CD14-positive monocyte (primary cell): ENCODE measurements around the gene NHS. TPM values are rescaled to one million over a fixed set of nuclear protein-coding genes. Genes with fewer than 3 reads are reported as not detected.

Source experiments
- DNase-seq, 3 donors: peaks; one replicate each; pipeline ENCODE4 v3.0.0-alpha.2; 2011 to 2022
- H2AFZ ChIP-seq: 2 replicates; pipeline ENCODE4 v1.6.0; 2012; ENCODE audit warnings: mild to moderate bottlenecking, low read depth, low read length, inconsistent platforms; ENCODE audit not compliant: insufficient read depth, poor library complexity, severe bottlenecking
- H3K27ac ChIP-seq, 2 donors: 1 replicate in 1 of 2; 2 replicates in 1 of 2; pipeline ENCODE4 v1.5.1; 2012 to 2013; ENCODE audit warnings: low read length in 2 of 2, control low read depth in 1 of 2, inconsistent platforms in 1 of 2, low read depth in 1 of 2, mild to moderate bottlenecking in 1 of 2
- H3K27me3 ChIP-seq, 2 donors: one replicate each; pipeline versions ENCODE4 v1.6.0 to v1.6.1; 2011 to 2013; ENCODE audit warnings: low read length in 2 of 2; ENCODE audit not compliant: control insufficient read depth in 2 of 2, insufficient read depth in 2 of 2
- H3K36me3 ChIP-seq, 2 donors: replicated peaks in 1 of 2; 1 replicate in 1 of 2; 2 replicates in 1 of 2; pipeline versions ENCODE4 v1.5.1 to v1.6.1; 2012 to 2013; ENCODE audit warnings: low read length in 2 of 2, control low read depth in 1 of 2, inconsistent platforms in 1 of 2, mild to moderate bottlenecking in 1 of 2; ENCODE audit not compliant: insufficient read depth in 2 of 2, control insufficient read depth in 1 of 2
- H3K4me1 ChIP-seq, 2 donors: 1 replicate in 1 of 2; 2 replicates in 1 of 2; pipeline versions ENCODE4 v1.5.1 to v1.6.1; 2012 to 2013; ENCODE audit warnings: low read length in 2 of 2, control low read depth in 1 of 2, inconsistent platforms in 1 of 2, mild to moderate bottlenecking in 1 of 2, moderate library complexity in 1 of 2; ENCODE audit not compliant: insufficient read depth in 2 of 2, control insufficient read depth in 1 of 2
- H3K4me2 ChIP-seq: replicated peaks from 2 replicates; pipeline ENCODE3; 2012; ENCODE audit warnings: low read length, moderate library complexity, mild to moderate bottlenecking; ENCODE audit not compliant: poor library complexity, severe bottlenecking; ENCODE audit errors: extremely low read depth
- H3K4me3 ChIP-seq, 3 experiments: fragments of 200-600 bp in 1 of 3; sonication (generic) in 1 of 3; replicated peaks in 1 of 3; 1 replicate in 2 of 3; 2 replicates in 1 of 3; pipeline ENCODE4 v1.5.1; 2011 to 2013; ENCODE audit warnings: low read length in 3 of 3, mild to moderate bottlenecking in 3 of 3, control low read depth in 2 of 3, low read depth in 2 of 3, inconsistent platforms in 1 of 3, moderate library complexity in 1 of 3
- H3K79me2 ChIP-seq: 2 replicates; pipeline ENCODE4 v1.6.0; 2012; ENCODE audit warnings: mild to moderate bottlenecking, control low read depth, inconsistent platforms, low read length, moderate library complexity; ENCODE audit not compliant: insufficient read depth
- H3K9ac ChIP-seq: 2 replicates; pipeline ENCODE4 v1.6.0; 2017; ENCODE audit warnings: low read length, mild to moderate bottlenecking; ENCODE audit not compliant: insufficient read depth, poor library complexity, severe bottlenecking
- H3K9me3 ChIP-seq, 2 donors: replicated peaks in 1 of 2; 1 replicate in 1 of 2; 2 replicates in 1 of 2; pipeline versions ENCODE4 v1.5.1 to v1.6.1; 2012 to 2013; ENCODE audit warnings: low read length in 2 of 2, control low read depth in 1 of 2; ENCODE audit not compliant: control insufficient read depth in 1 of 2, insufficient read depth in 1 of 2
- H4K20me1 ChIP-seq: 2 replicates; pipeline ENCODE4 v1.6.0; 2012; ENCODE audit warnings: mild to moderate bottlenecking, low read length, control low read depth, moderate library complexity; ENCODE audit not compliant: insufficient read depth
- H3K27ac Mint-ChIP-seq, 7 donors: one replicate each; pipeline ENCODE4 v1.8.0; 2020; ENCODE audit warnings: mild to moderate bottlenecking in 7 of 7, mixed read lengths in 7 of 7, moderate library complexity in 6 of 7, inconsistent platforms in 2 of 7
- H3K27me3 Mint-ChIP-seq, 3 donors: one replicate each; pipeline ENCODE4 v1.8.0; 2021 to 2022; ENCODE audit warnings: low read depth in 3 of 3, mild to moderate bottlenecking in 3 of 3, mixed read lengths in 3 of 3, moderate library complexity in 3 of 3, inconsistent platforms in 1 of 3
- H3K36me3 Mint-ChIP-seq, 2 donors: one replicate each; pipeline ENCODE4 v1.8.0; 2020; ENCODE audit warnings: mixed read lengths in 2 of 2, inconsistent platforms in 1 of 2, mild to moderate bottlenecking in 1 of 2
- H3K4me1 Mint-ChIP-seq: one replicate; pipeline ENCODE4 v1.8.0; 2020; ENCODE audit warnings: mild to moderate bottlenecking, mixed read lengths
- H3K4me3 Mint-ChIP-seq, 2 donors: one replicate each; pipeline ENCODE4 v1.8.0; 2020; ENCODE audit warnings: mild to moderate bottlenecking in 2 of 2, mixed read lengths in 2 of 2, moderate library complexity in 1 of 2
- H3K9me3 Mint-ChIP-seq, 7 donors: one replicate each; pipeline ENCODE4 v1.8.0; 2020 to 2022; ENCODE audit warnings: mixed read lengths in 7 of 7, mild to moderate bottlenecking in 6 of 7, moderate library complexity in 6 of 7, inconsistent platforms in 2 of 7
- WGBS: methylation state at CpG from one replicate; pipeline ENCODE4 v1.1.5; 2013; ENCODE audit warnings: missing lambda C conversion rate; ENCODE audit not compliant: insufficient coverage; 5-methylcytosine and 5-hydroxymethylcytosine counted together
- intact Hi-C, 2 donors: fragments of 100-400 bp; cut with micrococcal nuclease; formaldehyde crosslinking; loops; one replicate each; pipeline versions ENCODE4 v1.15.0 to v1.15.1; 2023
- polyA plus RNA-seq, 3 donors: library from polyadenylated mRNA; depleted of rRNA in 1 of 3; unstranded in 2 of 3; stranded (reverse) in 1 of 3; fragments of 300-500 nt in 2 of 3; fragments of >200 nt in 1 of 3; fragmentation: Illumina TruSeq in 2 of 3; gene quantifications; 1 replicate in 2 of 3; 2 replicates in 1 of 3; pipeline ENCODE4 v1.2.3, GENCODE V29; 2012 to 2021
- TF ChIP-seq, protein P1 (sequence below): fragments of 200-600 bp; IDR thresholded peaks from one replicate; pipeline ENCODE4 v1.8.0; 2022; ENCODE audit warnings: antibody characterized with exemption, mild to moderate bottlenecking

The NHS gene
- polyA plus RNA-seq, 3 donors = 0.86 to 1.8 (median 1.3) TPM

GRCh38 chrX:17744896-17745523 lies 370.0 kb downstream of the NHS start:
- Mint-ChIP-seq H3K4me1 (peaks cover 5% of the 10 kb centered on the region), H3K36me3 (peaks cover 2 to 5% of the 10 kb centered on the region in 2 donors), H3K27ac (no peak overlapping the region), H3K4me3 (no peak overlapping the region), H3K9me3 (no peaks in the 10 kb centered on the region), H3K27me3 (peaks cover 6 to 12% (median 12%) of the 10 kb centered on the region in 3 donors)
- Histone ChIP-seq H3K9ac (no peak overlapping the region), H3K4me1 (no peaks in the 10 kb centered on the region), H2AFZ (no peak overlapping the region), H3K9me3 (no peaks in the 10 kb centered on the region), H3K4me2 (no peak overlapping the region), H3K27me3 (peaks cover 8 to 9% of the 10 kb centered on the region in 2 donors), H3K36me3 (no peaks in the 10 kb centered on the region), H3K4me3 (no peak overlapping the region), H4K20me1 (no peaks in the 10 kb centered on the region), H3K27ac (no peak overlapping the region), H3K79me2 (no peaks in the 10 kb centered on the region)
- WGBS = no CpG with 5 or more reads among the region's 2 CpGs
- intact Hi-C loops = no loop called here
- TF ChIP-seq, protein P1, sequence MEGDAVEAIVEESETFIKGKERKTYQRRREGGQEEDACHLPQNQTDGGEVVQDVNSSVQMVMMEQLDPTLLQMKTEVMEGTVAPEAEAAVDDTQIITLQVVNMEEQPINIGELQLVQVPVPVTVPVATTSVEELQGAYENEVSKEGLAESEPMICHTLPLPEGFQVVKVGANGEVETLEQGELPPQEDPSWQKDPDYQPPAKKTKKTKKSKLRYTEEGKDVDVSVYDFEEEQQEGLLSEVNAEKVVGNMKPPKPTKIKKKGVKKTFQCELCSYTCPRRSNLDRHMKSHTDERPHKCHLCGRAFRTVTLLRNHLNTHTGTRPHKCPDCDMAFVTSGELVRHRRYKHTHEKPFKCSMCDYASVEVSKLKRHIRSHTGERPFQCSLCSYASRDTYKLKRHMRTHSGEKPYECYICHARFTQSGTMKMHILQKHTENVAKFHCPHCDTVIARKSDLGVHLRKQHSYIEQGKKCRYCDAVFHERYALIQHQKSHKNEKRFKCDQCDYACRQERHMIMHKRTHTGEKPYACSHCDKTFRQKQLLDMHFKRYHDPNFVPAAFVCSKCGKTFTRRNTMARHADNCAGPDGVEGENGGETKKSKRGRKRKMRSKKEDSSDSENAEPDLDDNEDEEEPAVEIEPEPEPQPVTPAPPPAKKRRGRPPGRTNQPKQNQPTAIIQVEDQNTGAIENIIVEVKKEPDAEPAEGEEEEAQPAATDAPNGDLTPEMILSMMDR = no peak
- DNase-seq = no peak

- H3K9me3 ChIP-seq = no peaks in the 10 kb centered on the region
- TF ChIP-seq, protein P1 = no peak
- H3K79me2 ChIP-seq = no peaks in the 10 kb centered on the region
- peaks cover 0 to 4% of the 10 kb centered on the region in 2 donors for H3K27me3 ChIP-seq
- intact Hi-C loops = no loop called here
- 100% methylated on average over 1 of the region's 5 CpGs for WGBS
- Mint-ChIP-seq H3K36me3 (peaks cover 9 to 19% of the 10 kb centered on the region in 2 donors), H3K9me3 (no peaks in the 10 kb centered on the region), H3K4me3 (no peak overlapping the region), H3K27ac (no peak overlapping the region), H3K27me3 (peaks cover 0 to 3% (median 3%) of the 10 kb centered on the region in 3 donors), H3K4me1 (peaks cover 5% of the 10 kb centered on the region)
- no peak for DNase-seq
- H2AFZ ChIP-seq = no peak overlapping the region
- H3K4me1 ChIP-seq = no peaks in the 10 kb centered on the region
- H3K4me2 ChIP-seq = no peak overlapping the region
- no peak overlapping the region for H3K4me3 ChIP-seq
- H3K27ac ChIP-seq = no peak overlapping the region
- no peak overlapping the region for H3K9ac ChIP-seq
- H3K36me3 ChIP-seq = no peaks in the 10 kb centered on the region
- H4K20me1 ChIP-seq = no peaks in the 10 kb centered on the region
Measured at GRCh38 chrX:17747692-17748091, 372.7 kb downstream of the NHS start.
